ENCODE results near the gene ERC1.

The ERC1 gene

DNA sequence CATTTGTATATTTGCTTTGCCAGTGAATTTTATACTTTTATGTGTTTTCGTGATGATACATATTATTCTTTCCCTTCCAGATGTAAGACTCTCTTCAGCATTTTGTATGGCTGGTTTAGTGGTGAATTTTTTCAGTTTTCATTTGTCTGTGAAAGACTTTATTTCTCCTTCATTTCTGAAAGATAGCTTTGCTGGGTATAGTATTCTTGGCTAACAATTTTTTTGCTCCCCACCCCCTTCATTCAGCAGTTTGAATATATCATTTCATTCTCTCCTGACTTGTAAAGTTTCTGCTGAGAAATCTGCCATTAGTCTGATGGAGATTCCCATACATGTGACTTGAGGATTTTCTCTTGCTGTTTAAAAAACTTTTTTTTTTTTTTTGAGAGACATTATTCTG, 72.8 kb downstream of the ERC1 start:
- peaks cover 3% of the 10 kb centered on the region for H3K4me1 Mint-ChIP-seq (ENCODE audit: low read depth)
- H3K9me3 Mint-ChIP-seq = peaks cover 45% of the 10 kb centered on the region
- H3K36me3 Mint-ChIP-seq (ENCODE audit: low read depth) = peaks cover 24% of the 10 kb centered on the region
- no peak overlapping the region for H3K4me3 Mint-ChIP-seq
- no peaks in the 10 kb centered on the region for H3K27me3 Mint-ChIP-seq (ENCODE audit: low read depth)
- no peak overlapping the region for H3K27ac Mint-ChIP-seq

DNA sequence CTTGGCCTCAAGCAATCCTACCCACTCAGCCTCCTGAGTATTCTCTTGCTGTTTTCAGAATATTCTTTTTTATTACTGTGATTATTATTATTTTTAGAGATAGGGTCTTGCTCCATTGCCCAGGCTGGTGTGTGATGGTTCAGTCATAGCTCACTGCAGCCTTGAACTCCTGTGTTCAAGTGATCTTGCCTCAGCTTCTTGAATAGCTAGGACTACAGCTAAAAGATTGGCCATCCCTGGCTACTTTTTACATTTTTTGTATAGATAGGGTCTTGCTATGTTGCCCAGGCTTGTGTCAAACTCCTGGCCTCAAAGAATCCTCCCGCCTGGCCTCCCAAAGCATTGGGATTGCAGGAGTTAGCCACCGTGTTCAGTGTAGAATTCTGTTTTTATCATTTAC, 73.3 kb downstream of the ERC1 start:
- H3K4me3 Mint-ChIP-seq = no peak overlapping the region
- peaks cover 41% of the 10 kb centered on the region for H3K9me3 Mint-ChIP-seq
- no peaks in the 10 kb centered on the region for H3K27me3 Mint-ChIP-seq (ENCODE audit: low read depth)
- H3K4me1 Mint-ChIP-seq (ENCODE audit: low read depth) = peaks cover 3% of the 10 kb centered on the region
- H3K27ac Mint-ChIP-seq = no peak overlapping the region
- peaks cover 22% of the 10 kb centered on the region for H3K36me3 Mint-ChIP-seq (ENCODE audit: low read depth)

DNA sequence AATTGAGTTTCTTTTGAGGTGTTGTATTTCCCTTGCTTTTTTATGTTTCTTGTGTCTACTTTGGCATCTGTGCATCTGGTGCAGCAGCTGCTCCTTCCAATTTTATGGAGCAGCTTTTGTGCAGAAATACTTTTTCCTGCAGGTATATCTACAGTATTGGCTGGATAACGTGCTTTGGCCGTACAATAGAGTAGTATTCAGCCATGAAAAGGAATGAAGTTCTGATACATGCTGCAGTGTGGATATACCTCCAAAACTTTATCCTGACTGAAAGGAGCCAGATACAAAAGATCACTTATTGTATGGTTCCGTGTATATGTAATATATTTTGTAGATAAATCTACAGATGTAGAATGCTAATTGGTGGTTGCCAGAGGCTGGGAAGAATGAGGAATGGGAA, 74.6 kb downstream of the ERC1 start:
- H3K27ac Mint-ChIP-seq = no peak overlapping the region
- H3K4me3 Mint-ChIP-seq = no peak overlapping the region
- H3K4me1 Mint-ChIP-seq (ENCODE audit: low read depth) = peaks cover 3% of the 10 kb centered on the region
- peaks cover 2% of the 10 kb centered on the region for H3K27me3 Mint-ChIP-seq (ENCODE audit: low read depth)
- peaks cover 35% of the 10 kb centered on the region for H3K9me3 Mint-ChIP-seq
- H3K36me3 Mint-ChIP-seq (ENCODE audit: low read depth) = peaks cover 22% of the 10 kb centered on the region

DNA sequence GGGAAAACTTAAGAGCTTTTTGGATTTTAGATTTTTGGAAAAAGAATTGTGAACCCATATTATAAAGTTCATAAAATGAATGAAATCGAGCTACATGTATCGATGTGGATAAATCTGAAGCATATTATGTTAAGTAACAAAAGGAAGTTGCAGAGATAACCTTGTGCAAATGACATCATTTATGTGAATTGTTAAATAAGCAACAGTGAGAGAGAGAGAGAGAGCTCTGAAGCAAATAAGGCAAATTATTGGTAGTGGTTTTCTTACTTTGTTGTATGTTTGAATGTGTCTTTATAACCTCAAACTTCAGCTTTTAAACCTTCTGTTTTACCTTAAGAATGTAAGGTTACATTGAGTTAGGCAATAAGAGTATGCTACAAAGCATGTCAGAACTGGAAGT, 78.8 kb downstream of the ERC1 start:
- Mint-ChIP-seq H3K27ac (no peak overlapping the region), H3K4me3 (no peak overlapping the region), H3K36me3 (ENCODE audit: low read depth) (peaks cover 2% of the 10 kb centered on the region), H3K4me1 (ENCODE audit: low read depth) (peaks cover 3% of the 10 kb centered on the region), H3K9me3 (peaks cover 7% of the 10 kb centered on the region), H3K27me3 (ENCODE audit: low read depth) (peaks cover 4% of the 10 kb centered on the region)

DNA sequence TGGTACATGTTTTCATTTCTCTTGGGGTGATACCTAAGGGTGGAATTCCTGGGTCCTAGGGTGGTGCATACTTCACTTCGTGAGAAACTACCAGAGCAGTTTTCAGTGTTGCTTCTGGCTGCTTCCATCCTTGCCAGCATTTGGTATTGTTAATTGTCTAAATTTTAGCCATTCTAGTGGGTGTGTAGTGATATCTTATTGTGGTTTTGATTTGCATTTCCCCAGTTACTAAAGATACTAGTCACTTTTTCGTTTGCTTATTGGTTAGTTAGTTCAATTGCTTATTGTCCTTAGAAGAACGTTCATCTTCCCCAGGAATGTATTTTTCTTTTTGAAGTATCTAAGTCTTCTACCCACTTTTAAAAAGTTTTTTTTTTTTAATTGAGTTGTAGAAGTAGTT, 80.2 kb downstream of the ERC1 start:
- H3K27ac Mint-ChIP-seq = no peak overlapping the region
- H3K9me3 Mint-ChIP-seq = no peaks in the 10 kb centered on the region
- H3K27me3 Mint-ChIP-seq (ENCODE audit: low read depth) = peaks cover 4% of the 10 kb centered on the region
- H3K4me1 Mint-ChIP-seq (ENCODE audit: low read depth) = peaks cover 3% of the 10 kb centered on the region
- H3K36me3 Mint-ChIP-seq (ENCODE audit: low read depth) = no peaks in the 10 kb centered on the region
- H3K4me3 Mint-ChIP-seq = no peak overlapping the region

DNA sequence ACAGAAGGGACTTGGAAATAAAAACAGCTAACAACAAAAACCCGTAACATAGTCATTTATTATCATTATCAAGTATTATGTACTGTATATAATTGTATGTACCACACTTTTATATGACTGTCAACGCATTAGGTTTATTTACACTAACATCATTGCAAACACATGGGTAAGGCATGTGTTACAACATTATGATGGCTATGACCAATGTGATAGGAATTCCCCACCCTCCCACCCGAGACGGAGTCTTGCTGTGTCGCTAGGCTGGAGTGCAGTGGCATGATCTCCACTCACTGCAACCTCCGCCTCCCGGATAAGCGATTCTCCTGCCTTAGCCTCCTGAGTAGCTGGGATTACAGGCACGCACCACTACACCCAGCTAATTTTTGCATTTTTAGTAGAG, 82.6 kb downstream of the ERC1 start:
- no peak overlapping the region for H3K4me3 Mint-ChIP-seq
- H3K27me3 Mint-ChIP-seq (ENCODE audit: low read depth) = peaks cover 4% of the 10 kb centered on the region
- peaks cover 1% of the 10 kb centered on the region for H3K4me1 Mint-ChIP-seq (ENCODE audit: low read depth)
- no peaks in the 10 kb centered on the region for H3K36me3 Mint-ChIP-seq (ENCODE audit: low read depth)
- H3K9me3 Mint-ChIP-seq = peaks cover 3% of the 10 kb centered on the region
- no peak overlapping the region for H3K27ac Mint-ChIP-seq

DNA sequence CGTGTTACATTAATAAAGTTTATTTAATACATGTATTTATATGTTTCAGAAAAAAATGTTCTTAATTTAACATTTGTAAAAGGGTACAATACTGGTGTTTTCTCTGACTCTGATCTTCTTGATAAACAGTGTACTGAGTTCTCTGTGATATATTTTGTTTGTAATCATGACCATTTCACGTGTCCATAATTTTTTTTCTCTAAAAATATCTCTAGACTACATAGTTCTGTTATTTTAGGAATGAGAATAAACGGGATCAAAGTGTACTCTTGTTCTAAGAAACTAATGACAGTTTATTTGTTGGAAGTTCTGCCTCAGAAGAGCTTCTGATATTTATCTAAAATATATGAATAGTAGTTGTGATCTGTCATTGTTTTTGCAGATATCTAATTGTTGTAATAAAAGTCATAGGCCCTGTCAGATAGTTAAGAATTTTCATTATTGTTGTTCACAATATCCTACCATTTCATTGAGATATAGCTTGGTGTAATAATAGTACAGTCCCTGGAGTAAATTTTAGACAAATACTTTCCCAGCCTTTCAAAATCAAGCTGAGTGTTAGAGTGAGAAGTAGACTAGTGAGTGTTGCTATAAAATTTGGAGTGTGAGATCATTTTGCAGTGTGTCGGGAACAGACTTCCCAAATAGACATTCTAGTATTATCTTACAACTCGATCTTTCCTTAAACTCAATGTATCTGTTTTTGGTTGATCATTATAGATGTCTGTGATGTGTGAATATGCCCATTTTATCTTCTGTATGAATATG, 86.2 kb downstream of the ERC1 start:
- peaks cover 4% of the 10 kb centered on the region for H3K9me3 Mint-ChIP-seq
- H3K36me3 Mint-ChIP-seq (ENCODE audit: low read depth) = no peaks in the 10 kb centered on the region
- H3K4me1 Mint-ChIP-seq (ENCODE audit: low read depth) = no peaks in the 10 kb centered on the region
- no peaks in the 10 kb centered on the region for H3K27me3 Mint-ChIP-seq (ENCODE audit: low read depth)
- H3K4me3 Mint-ChIP-seq = no peak overlapping the region
- no peak overlapping the region for H3K27ac Mint-ChIP-seq

DNA sequence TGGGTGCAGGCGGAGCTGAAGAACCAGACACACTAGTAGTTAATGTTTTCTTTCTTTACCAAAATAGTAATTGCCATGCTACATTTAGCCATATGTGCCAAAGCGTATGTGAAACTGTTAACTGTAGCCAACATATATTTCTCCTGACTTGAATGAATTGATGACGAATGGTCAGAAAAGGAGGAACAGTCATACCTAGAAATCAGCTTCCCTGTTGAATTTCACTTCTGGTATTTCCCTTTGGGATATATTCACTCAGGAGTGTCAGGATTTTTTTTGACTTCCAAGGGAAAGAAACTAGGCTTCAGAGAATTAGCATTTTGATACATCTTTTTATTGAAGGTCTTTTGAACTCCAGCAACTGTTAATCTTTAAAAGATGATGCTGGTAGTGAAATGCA, 87.0 kb downstream of the ERC1 start:
- H3K27me3 Mint-ChIP-seq (ENCODE audit: low read depth) = no peaks in the 10 kb centered on the region
- H3K27ac Mint-ChIP-seq = no peak overlapping the region
- no peak overlapping the region for H3K4me3 Mint-ChIP-seq
- H3K9me3 Mint-ChIP-seq = peaks cover 4% of the 10 kb centered on the region
- H3K4me1 Mint-ChIP-seq (ENCODE audit: low read depth) = no peaks in the 10 kb centered on the region
- no peaks in the 10 kb centered on the region for H3K36me3 Mint-ChIP-seq (ENCODE audit: low read depth)

DNA sequence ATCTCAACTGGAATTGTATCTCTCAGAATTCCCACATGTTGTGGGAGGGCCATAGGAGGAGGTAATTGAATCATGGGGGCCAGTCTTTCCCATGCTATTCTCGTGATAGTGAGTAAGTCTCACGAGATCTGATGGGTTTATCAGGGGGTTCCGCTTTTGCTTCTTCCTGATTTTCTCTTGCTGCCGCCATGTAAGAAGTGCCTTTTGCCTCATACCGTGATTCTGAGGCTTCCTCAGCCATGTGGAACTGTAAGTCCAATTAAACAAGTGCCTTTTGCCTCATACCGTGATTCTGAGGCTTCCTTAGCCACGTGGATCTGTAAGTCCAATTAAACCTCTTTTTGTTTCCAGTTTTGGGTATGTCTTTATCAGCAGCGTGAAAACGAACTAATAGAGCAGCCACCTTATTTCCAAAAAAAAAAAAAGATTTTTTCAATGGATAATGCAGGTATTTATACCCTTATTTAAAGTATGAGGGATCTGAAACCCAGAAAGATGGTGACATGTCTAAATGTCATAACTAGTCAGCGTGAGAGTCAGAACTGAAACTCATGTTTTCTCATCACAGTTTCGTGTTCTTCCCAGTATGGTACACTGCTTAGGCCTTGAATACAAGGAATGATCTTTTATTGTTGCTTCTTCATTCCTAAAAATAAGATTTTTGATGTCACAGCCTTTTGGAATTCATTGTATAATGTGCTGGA, 89.6 kb downstream of the ERC1 start:
- peaks cover 4% of the 10 kb centered on the region for H3K9me3 Mint-ChIP-seq
- no peaks in the 10 kb centered on the region for H3K36me3 Mint-ChIP-seq (ENCODE audit: low read depth)
- no peaks in the 10 kb centered on the region for H3K27me3 Mint-ChIP-seq (ENCODE audit: low read depth)
- H3K27ac Mint-ChIP-seq = no peak overlapping the region
- H3K4me3 Mint-ChIP-seq = no peak overlapping the region
- no peaks in the 10 kb centered on the region for H3K4me1 Mint-ChIP-seq (ENCODE audit: low read depth)

DNA sequence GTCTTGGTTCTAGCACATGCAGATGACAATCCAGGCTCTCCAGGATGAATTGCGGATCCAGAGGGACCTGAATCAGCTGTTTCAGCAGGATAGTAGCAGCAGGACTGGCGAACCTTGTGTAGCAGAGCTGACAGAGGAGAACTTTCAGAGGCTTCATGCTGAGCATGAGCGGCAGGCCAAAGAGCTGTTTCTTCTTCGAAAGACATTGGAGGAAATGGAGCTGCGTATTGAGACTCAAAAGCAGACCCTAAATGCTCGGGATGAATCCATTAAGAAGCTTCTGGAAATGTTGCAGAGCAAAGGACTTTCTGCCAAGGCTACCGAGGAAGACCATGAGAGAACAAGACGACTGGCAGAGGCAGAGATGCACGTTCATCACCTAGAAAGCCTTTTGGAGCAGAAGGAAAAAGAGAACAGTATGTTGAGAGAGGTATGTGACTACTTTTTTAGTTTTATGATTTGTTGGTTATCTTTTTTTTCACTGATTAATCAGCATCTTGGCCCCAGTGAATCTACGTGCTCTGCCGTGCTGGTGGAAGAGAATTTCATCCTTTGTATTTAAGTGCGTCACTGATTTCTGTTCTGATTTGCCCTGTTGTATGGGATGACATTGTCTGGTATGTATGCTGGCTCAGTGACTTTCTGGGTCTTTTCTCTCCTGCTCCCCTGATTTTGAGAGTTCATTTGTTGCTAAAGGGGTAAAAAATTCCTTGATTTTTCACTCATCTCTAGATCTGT, 92.3 kb downstream of the ERC1 start:
- Mint-ChIP-seq H3K4me3 (no peak overlapping the region), H3K27ac (no peak overlapping the region), H3K4me1 (ENCODE audit: low read depth) (no peaks in the 10 kb centered on the region), H3K36me3 (ENCODE audit: low read depth) (no peaks in the 10 kb centered on the region), H3K9me3 (peaks cover 3% of the 10 kb centered on the region), H3K27me3 (ENCODE audit: low read depth) (no peaks in the 10 kb centered on the region)

DNA sequence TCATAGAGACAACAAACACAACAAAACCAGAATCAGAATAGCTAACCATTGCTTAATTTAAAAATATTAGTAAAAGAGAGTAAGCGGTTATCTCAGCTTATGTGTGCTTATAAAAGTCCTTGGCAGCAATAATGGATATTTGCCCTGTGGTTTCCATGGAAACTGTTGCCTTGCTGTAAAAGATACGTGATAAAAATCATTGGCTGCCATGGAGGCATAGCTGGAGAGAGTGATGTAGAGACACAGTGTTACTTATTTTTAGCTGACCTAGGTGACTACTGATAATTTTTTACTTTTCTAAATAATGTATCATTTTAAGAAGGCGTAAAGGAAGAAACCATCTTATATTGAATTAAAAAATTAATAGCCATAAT, 92.9 kb downstream of the ERC1 start:
- no peak overlapping the region for H3K27ac Mint-ChIP-seq
- no peaks in the 10 kb centered on the region for H3K27me3 Mint-ChIP-seq (ENCODE audit: low read depth)
- H3K4me1 Mint-ChIP-seq (ENCODE audit: low read depth) = no peaks in the 10 kb centered on the region
- no peaks in the 10 kb centered on the region for H3K36me3 Mint-ChIP-seq (ENCODE audit: low read depth)
- H3K4me3 Mint-ChIP-seq = no peak overlapping the region
- H3K9me3 Mint-ChIP-seq = no peaks in the 10 kb centered on the region

DNA sequence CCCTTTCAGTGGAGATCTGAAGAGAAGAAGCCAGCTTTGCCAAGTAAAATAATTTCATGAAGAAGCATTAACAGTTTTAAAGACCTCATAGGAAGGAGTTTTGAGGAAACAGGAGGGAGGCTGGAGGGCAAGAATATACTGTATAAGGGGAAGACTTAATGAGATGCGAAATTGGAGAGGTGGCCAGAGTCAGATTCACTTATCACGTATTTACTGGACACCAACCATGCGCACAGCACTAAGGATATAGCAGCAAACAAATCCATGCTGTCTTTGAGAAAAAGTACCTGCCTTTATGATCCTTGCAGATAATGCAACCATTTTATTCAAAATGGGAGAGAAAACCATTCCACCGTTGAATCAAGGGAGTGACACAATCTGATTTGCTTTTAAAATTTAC, 100.3 kb downstream of the ERC1 start:
- no peaks in the 10 kb centered on the region for H3K9me3 Mint-ChIP-seq
- H3K27ac Mint-ChIP-seq = no peak overlapping the region
- peaks cover 8% of the 10 kb centered on the region for H3K4me1 Mint-ChIP-seq (ENCODE audit: low read depth)
- no peaks in the 10 kb centered on the region for H3K36me3 Mint-ChIP-seq (ENCODE audit: low read depth)
- no peaks in the 10 kb centered on the region for H3K27me3 Mint-ChIP-seq (ENCODE audit: low read depth)
- no peak overlapping the region for H3K4me3 Mint-ChIP-seq

DNA sequence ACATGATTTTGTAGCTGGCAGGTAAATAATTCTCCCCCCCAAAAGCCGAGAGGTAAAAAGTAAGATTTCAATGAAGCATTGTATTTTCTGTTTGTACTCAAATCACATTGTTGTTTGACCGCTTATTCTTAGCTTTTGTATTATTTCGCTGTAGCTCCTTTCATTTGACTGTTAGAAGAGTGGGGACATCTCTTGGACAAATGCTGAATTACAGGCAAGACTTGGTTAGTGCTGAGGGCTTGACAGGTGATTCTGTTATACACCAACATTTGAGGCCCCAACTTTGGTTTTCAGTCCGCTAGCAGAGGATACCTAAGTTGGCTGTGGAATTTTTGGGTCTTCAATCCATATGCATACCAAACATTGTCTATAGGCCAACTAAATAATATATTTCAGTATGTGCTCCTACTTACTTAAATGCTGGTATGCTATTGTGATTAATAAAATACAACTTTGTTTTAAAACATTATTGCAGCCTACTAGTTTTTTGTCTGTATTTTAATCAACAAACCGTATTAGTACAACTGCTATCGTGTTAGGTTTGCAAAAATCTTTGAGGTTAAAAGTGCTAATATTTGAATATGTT, 102.2 kb downstream of the ERC1 start:
- Mint-ChIP-seq H3K4me1 (ENCODE audit: low read depth) (peaks cover 9% of the 10 kb centered on the region), H3K36me3 (ENCODE audit: low read depth) (no peaks in the 10 kb centered on the region), H3K4me3 (no peak overlapping the region), H3K27ac (no peak overlapping the region), H3K27me3 (ENCODE audit: low read depth) (no peaks in the 10 kb centered on the region), H3K9me3 (no peaks in the 10 kb centered on the region)

DNA sequence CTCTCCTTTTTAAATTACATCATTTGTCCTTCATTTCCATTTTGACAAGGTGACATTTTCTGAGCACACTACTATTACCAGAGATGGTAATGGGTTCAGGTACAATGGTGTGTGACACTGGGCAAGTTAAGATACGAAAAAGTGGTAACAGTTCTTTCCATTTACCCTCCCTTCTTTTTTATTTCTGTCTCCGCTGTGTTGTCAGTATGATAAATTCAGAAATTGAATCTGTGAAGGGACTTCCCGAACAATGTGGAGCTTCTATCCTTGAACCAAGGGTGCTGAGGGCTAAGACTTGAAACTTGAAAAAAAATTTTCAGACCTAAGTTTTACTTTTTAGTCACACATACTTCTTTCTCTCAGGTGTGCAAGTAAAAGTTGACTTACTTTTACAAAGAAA, 103.7 kb downstream of the ERC1 start:
- H3K27ac Mint-ChIP-seq = no peak overlapping the region
- no peaks in the 10 kb centered on the region for H3K36me3 Mint-ChIP-seq (ENCODE audit: low read depth)
- no peaks in the 10 kb centered on the region for H3K9me3 Mint-ChIP-seq
- H3K4me3 Mint-ChIP-seq = no peak overlapping the region
- peaks cover 18% of the 10 kb centered on the region for H3K4me1 Mint-ChIP-seq (ENCODE audit: low read depth)
- no peaks in the 10 kb centered on the region for H3K27me3 Mint-ChIP-seq (ENCODE audit: low read depth)

DNA sequence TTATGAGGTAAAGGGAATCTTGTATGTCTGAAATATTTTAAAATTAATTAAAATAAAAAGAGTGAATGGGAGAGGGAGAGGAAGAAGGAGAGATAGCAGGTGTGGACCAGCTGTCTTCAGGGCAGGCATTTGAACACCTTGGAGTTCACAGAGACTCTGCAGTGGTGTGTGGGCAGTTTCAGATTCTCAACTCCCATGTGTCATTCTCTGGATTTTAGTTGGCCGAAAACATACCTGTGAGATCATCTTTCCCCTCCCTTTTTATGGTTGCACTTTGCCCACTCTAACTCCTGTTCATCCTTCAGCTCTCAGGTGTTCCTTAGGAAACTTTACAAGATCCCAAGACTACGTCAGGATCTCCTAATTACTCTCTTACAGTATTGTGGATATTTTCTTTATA, 108.1 kb downstream of the ERC1 start:
- Mint-ChIP-seq H3K4me3 (no peak overlapping the region), H3K4me1 (ENCODE audit: low read depth) (peaks cover 16% of the 10 kb centered on the region), H3K27ac (no peak overlapping the region), H3K9me3 (no peaks in the 10 kb centered on the region), H3K36me3 (ENCODE audit: low read depth) (no peaks in the 10 kb centered on the region), H3K27me3 (ENCODE audit: low read depth) (no peaks in the 10 kb centered on the region)

All from T-helper 1 cell treated with Interleukin-12 subunit alpha and Interleukin-12 subunit beta and Interleukin-4 antibody, amounts not matched to agents 30 μg/mL and 1 μg/mL, for 36 hours (primary cell).